Type B pancreatic cell (in vitro differentiated cells): Measurements from ENCODE around the gene KREMEN1. TPM values are rescaled to one million over a fixed set of nuclear protein-coding genes. Genes with fewer than 3 reads are reported as not detected.

ENCODE experiments used
- DNase-seq: peaks from one replicate; pipeline ENCODE4 v3.0.0; 2021; ENCODE audit warnings: mixed read lengths; ENCODE audit not compliant: unreplicated experiment; ENCODE audit errors: extremely low spot score
- H3K27ac Mint-ChIP-seq: 2 replicates; pipeline ENCODE4 v1.8.0; 2021; ENCODE audit warnings: mild to moderate bottlenecking, mixed read lengths
- H3K27me3 Mint-ChIP-seq: 2 replicates; pipeline ENCODE4 v1.8.0; 2021; ENCODE audit warnings: mixed read lengths
- H3K36me3 Mint-ChIP-seq: 2 replicates; pipeline ENCODE4 v1.8.0; 2021; ENCODE audit warnings: mixed read lengths
- H3K4me1 Mint-ChIP-seq: one replicate; pipeline ENCODE4 v1.8.0; 2021; ENCODE audit warnings: mixed read lengths; ENCODE audit not compliant: unreplicated experiment
- H3K4me3 Mint-ChIP-seq: 2 replicates; pipeline ENCODE4 v1.8.0; 2021; ENCODE audit warnings: mild to moderate bottlenecking, mixed read lengths
- H3K9me3 Mint-ChIP-seq: 2 replicates; pipeline ENCODE4 v1.8.0; 2021; ENCODE audit warnings: mixed read lengths
- CTCF ChIP-seq: fragments of 200-600 bp; sonication (generic); conservative IDR thresholded peaks from 2 replicates; pipeline ENCODE4 v1.5.0; 2021; ENCODE audit warnings: antibody characterized with exemption, mild to moderate bottlenecking
- total RNA-seq: library from RNA; stranded (reverse); gene quantifications from 2 replicates; pipeline ENCODE4 v1.2.1, GENCODE V29; 2021; ENCODE audit warnings: low replicate concordance

The KREMEN1 gene
- total RNA-seq, 1 donor from 2014 or later, result 26.2 TPM

DNA sequence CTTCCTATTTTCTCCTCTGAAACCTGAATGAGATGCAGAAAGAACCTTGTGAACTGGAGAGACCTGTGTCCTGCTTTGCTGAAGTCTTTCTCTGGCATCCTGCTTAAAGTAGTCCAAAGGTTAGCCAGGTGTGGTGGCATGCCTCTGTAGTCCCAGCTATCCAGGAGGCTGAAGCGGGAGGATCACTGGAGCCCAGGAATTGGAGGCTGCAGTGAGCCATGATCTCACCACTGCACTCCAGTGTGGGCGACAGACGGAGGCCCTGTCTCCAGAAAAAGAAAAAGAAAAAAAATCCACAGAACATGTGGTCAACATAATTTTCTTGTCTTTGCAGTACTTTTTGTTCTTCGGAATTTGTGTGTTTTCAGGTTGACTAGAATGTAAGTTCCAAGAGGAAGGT lies 2.3 kb upstream of the KREMEN1 start:
- H3K9me3 Mint-ChIP-seq, result no peaks in the 10 kb centered on the region
- H3K36me3 Mint-ChIP-seq, result no peaks in the 10 kb centered on the region
- H3K27ac Mint-ChIP-seq, result peak overlapping the region; percentile 81
- TF ChIP-seq CTCF, result no peak
- DNase-seq, result no peak
- peaks cover 27% of the 10 kb centered on the region for H3K4me1 Mint-ChIP-seq
- H3K27me3 Mint-ChIP-seq, result peaks cover 11% of the 10 kb centered on the region
- peak overlapping the region; percentile 86 for H3K4me3 Mint-ChIP-seq

DNA sequence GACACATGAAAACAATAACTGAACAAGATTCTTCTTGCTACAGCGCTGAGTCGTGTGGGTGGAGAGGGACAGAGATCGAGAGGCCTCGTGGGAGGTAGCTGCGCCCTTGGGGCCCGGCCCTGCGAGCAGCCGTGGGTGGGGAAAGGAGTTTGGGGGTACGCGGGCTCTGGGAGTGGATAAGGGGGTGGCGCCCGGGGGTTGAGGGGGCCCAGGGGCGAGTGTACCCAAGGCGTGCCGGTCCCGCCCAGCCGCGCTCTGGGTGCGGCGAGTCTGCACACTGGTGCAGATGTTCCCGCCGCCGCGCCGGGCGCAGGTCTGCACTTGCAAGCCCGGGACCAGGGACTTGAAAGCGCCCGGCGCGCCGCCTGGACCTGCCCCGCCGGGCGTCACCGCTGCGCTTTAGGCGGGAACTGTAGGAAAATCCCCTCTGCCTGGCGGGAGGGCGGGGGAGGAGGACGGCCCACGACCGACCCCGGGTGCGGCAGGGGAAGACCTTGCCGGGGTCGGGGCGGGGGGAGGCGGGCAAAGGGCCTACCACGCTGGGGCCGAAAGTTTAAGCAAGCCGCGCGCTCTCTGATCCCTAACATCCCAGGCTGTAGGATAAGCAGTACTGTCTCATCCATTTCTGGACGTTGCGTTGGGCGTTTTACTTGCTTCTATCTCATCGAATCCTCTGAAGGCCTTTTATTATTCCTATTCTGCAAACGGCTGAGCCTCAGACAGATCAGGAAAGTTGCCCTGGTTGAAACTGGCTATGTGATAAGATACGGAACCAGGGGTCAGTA lies 1.4 kb upstream of the KREMEN1 start:
- Mint-ChIP-seq H3K9me3 (no peaks in the 10 kb centered on the region), H3K4me3 (peak overlapping the region; percentile 86), H3K36me3 (no peaks in the 10 kb centered on the region), H3K27ac (peak overlapping the region; percentile 81), H3K27me3 (peaks cover 11% of the 10 kb centered on the region), H3K4me1 (peaks cover 27% of the 10 kb centered on the region)
- peak; percentile 77 for DNase-seq
- no peak for TF ChIP-seq CTCF

- Mint-ChIP-seq H3K4me1 (peaks cover 27% of the 10 kb centered on the region), H3K27ac (peak overlapping the region; percentile 9), H3K27me3 (peaks cover 11% of the 10 kb centered on the region), H3K9me3 (no peaks in the 10 kb centered on the region), H3K4me3 (peak overlapping the region; percentile 85), H3K36me3 (no peaks in the 10 kb centered on the region)
- TF ChIP-seq CTCF, result no peak
- DNase-seq, result peak; percentile 93
Measured at GRCh38 chr22:29072193-29072978, 449 bp upstream of the KREMEN1 start.

DNA sequence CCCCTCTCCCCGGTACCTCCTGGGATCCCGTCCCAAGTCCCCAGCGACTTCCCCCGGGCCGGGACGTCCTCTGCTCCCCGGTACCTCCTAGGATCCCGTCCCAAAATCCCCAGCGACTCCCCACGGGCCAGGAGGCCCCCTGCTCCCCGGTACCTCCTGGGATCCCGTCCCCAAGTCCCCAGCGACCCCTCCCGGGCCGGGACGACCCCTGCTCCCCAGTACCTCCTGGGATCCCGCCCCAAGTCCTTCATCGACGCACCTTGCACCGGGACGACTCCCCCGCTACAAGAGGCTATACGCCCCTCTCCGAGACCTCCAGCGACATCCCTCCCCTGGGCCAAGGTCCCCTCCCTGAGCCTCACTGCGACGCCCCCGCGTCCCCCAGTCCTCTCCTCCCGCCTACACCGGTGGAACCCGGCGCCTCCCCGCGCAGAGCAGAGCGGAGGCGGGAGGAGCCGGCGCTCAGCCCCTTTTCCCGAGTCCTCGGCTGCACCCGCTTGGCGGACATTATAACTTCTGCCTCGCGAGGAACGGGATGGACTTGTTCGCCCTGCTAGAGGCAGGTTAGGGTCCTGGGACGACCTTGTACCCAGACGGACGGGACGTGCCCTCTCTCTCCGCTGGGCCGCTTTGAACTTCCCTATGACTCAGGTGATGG lies 912 bp downstream of the KREMEN1 start:
- peaks cover 33% of the 10 kb centered on the region for H3K4me1 Mint-ChIP-seq
- H3K27ac Mint-ChIP-seq, result peak overlapping the region; percentile 75
- peaks cover 11% of the 10 kb centered on the region for H3K27me3 Mint-ChIP-seq
- H3K4me3 Mint-ChIP-seq, result peak overlapping the region; percentile 87
- no peak for TF ChIP-seq CTCF
- H3K36me3 Mint-ChIP-seq, result no peaks in the 10 kb centered on the region
- DNase-seq, result peak; percentile 77
- no peaks in the 10 kb centered on the region for H3K9me3 Mint-ChIP-seq

DNA sequence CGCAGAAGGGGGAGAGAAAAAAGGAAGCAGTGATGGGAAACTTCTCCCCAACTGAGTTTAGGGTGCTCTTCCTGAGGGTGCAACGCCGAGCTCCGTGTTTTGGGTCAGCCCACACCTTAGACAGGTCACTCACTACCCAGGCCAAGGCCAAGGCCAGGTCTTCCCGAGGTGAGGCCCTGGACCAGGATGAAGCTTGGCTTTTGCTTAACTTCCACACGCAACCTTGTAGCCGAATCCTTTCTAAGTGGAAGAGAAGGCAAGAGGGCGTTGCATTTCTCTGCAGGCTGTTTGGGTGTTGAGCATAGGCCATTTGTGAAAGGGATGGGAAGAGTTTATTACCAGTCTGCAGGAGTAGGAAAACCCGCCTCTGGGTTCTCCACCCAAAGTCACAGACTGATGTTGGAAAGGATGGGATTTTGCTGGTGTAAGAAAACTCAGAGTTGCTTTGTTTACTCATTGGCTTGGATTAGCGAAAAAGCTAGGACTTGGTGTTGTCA lies 1.5 kb downstream of the KREMEN1 start:
- Mint-ChIP-seq H3K4me1 (peaks cover 39% of the 10 kb centered on the region), H3K36me3 (no peaks in the 10 kb centered on the region), H3K9me3 (no peaks in the 10 kb centered on the region), H3K27ac (peak overlapping the region; percentile 75), H3K4me3 (peak overlapping the region; percentile 87), H3K27me3 (peaks cover 11% of the 10 kb centered on the region)
- no peak for TF ChIP-seq CTCF
- DNase-seq, result no peak
